Neural crest cell (in vitro differentiated cells): ENCODE measurements around the gene COL18A1. TPM values are rescaled to one million over a fixed set of nuclear protein-coding genes. Genes with fewer than 3 reads are reported as not detected.

ENCODE experiments used
- DNase-seq: peaks from one replicate; pipeline ENCODE4 v3.0.0; 2021; ENCODE audit warnings: low read depth, mixed read lengths, low spot score
- H3K27ac Mint-ChIP-seq: one replicate; pipeline ENCODE4 v1.8.0; 2021; ENCODE audit warnings: mild to moderate bottlenecking, mixed read lengths; ENCODE audit not compliant: unreplicated experiment
- H3K27me3 Mint-ChIP-seq: 2 replicates; pipeline ENCODE4 v1.8.0; 2021; ENCODE audit warnings: low read depth, mild to moderate bottlenecking, mixed read lengths
- H3K36me3 Mint-ChIP-seq: 2 replicates; pipeline ENCODE4 v1.8.0; 2021; ENCODE audit warnings: low read depth, mild to moderate bottlenecking, mixed read lengths
- H3K4me1 Mint-ChIP-seq: 2 replicates; pipeline ENCODE4 v1.8.0; 2021; ENCODE audit warnings: mixed read lengths
- H3K4me3 Mint-ChIP-seq: one replicate; pipeline ENCODE4 v1.8.0; 2021; ENCODE audit warnings: mild to moderate bottlenecking, mixed read lengths
- H3K9me3 Mint-ChIP-seq: 2 replicates; pipeline ENCODE4 v1.8.0; 2021; ENCODE audit warnings: mixed read lengths
- total RNA-seq: library from RNA; stranded (reverse); gene quantifications from 2 replicates; pipeline ENCODE4 v1.2.1, GENCODE V29; 2021
- TF ChIP-seq, protein P1 (sequence below): fragments of 200-600 bp; sonication (generic); conservative IDR thresholded peaks from 2 replicates; pipeline ENCODE4 v1.5.0; 2021; ENCODE audit warnings: antibody characterized with exemption, mild to moderate bottlenecking

Gene COL18A1
- total RNA-seq, 1 donor from 2014 or later, result 19.2 TPM

DNA sequence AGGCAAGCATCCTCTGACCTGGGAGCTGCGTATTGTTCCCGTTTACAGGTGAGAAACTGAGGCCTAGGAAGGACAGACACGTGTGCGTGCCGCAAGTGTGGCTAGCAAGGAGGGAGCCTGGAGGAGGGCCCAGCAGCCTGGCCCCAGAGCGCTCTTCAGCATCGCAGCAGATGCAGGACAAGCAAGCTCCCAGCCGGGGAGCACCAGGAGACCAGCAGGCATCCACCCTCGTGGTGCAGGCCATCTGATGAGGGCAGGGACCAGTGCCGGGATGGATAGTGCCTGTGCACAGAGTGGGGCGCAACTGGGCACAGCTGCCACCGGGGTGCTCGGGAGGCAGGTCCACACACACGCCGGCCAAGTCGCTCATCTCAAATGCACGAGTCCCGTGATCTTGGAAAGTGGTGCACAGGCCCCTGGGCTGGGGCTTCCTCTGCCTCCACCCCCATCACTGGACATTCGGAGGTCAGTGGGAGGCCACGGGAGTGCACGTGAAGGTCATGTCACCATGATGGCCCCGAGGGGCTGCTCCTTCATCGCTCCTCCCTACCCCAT, 55.1 kb downstream of the COL18A1 start:
- Mint-ChIP-seq H3K27ac (no peak overlapping the region), H3K9me3 (peaks cover 16% of the 10 kb centered on the region), H3K36me3 (peaks cover 10% of the 10 kb centered on the region), H3K4me3 (no peak overlapping the region), H3K4me1 (peaks cover 3% of the 10 kb centered on the region), H3K27me3 (peaks cover 9% of the 10 kb centered on the region)
- TF ChIP-seq, protein P1, sequence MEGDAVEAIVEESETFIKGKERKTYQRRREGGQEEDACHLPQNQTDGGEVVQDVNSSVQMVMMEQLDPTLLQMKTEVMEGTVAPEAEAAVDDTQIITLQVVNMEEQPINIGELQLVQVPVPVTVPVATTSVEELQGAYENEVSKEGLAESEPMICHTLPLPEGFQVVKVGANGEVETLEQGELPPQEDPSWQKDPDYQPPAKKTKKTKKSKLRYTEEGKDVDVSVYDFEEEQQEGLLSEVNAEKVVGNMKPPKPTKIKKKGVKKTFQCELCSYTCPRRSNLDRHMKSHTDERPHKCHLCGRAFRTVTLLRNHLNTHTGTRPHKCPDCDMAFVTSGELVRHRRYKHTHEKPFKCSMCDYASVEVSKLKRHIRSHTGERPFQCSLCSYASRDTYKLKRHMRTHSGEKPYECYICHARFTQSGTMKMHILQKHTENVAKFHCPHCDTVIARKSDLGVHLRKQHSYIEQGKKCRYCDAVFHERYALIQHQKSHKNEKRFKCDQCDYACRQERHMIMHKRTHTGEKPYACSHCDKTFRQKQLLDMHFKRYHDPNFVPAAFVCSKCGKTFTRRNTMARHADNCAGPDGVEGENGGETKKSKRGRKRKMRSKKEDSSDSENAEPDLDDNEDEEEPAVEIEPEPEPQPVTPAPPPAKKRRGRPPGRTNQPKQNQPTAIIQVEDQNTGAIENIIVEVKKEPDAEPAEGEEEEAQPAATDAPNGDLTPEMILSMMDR, result no peak
- DNase-seq, result no peak

DNA sequence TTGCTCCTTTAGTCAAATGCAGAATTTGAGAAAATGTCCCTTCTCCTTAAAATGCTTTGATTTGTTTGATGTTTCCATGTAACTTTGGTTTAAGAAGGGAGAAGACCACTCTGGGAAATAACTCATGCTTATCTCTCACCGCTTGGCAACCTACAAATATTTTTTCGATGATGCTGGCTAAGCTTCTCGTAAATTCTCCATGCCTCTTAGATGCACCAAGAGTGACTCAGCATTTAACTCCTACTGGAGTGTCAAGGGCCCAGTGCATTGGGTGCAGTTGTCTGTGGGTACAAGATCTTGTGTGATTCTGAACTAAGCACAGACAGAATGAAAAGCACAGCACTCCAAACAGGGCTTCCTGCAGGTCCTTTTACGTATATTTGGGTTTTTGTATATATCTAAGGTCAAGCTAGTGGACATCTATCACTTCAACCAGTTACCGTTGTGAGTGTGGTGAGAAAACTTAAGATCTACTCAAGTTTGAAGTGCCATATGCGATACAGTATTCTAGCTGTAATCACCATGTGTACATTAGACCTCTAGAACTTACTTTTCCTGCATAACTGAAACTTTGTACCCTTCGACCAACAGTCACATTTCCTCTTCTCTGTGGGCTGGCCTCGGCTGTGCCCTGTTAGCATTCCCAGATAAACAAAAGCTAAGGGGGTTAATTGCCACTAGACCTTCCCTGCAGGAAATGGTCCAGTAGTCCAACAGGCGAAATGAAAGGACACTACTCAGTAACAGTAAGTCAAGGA, 55.8 kb downstream of the COL18A1 start:
- TF ChIP-seq, protein P1, result no peak
- H3K27me3 Mint-ChIP-seq, result peaks cover 14% of the 10 kb centered on the region
- peaks cover 10% of the 10 kb centered on the region for H3K36me3 Mint-ChIP-seq
- no peak overlapping the region for H3K27ac Mint-ChIP-seq
- H3K9me3 Mint-ChIP-seq, result peaks cover 16% of the 10 kb centered on the region
- H3K4me1 Mint-ChIP-seq, result peaks cover 3% of the 10 kb centered on the region
- no peak for DNase-seq
- no peak overlapping the region for H3K4me3 Mint-ChIP-seq

DNA sequence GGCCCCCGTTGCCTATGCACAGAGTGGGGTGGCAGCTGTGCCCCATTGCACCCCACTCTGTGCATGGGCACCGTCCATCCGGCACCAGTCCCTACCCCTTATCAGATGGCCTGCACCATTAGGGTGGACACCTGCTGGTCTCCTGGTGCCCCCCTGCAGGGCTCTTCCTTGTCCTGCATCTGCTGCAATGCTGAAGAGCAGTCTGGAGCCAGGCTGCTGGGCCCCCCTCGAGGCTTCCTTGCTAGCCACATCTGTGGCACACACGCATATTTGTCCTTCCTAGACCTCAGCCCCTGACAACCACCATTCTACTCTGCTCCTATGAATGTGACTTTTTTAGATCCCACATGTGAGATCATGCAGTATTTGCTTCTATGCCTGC, 56.4 kb downstream of the COL18A1 start:
- H3K36me3 Mint-ChIP-seq, result peaks cover 10% of the 10 kb centered on the region
- no peak for DNase-seq
- H3K9me3 Mint-ChIP-seq, result peaks cover 16% of the 10 kb centered on the region
- H3K4me1 Mint-ChIP-seq, result peaks cover 3% of the 10 kb centered on the region
- TF ChIP-seq, protein P1, result no peak
- no peak overlapping the region for H3K27ac Mint-ChIP-seq
- peaks cover 14% of the 10 kb centered on the region for H3K27me3 Mint-ChIP-seq
- no peak overlapping the region for H3K4me3 Mint-ChIP-seq

DNA sequence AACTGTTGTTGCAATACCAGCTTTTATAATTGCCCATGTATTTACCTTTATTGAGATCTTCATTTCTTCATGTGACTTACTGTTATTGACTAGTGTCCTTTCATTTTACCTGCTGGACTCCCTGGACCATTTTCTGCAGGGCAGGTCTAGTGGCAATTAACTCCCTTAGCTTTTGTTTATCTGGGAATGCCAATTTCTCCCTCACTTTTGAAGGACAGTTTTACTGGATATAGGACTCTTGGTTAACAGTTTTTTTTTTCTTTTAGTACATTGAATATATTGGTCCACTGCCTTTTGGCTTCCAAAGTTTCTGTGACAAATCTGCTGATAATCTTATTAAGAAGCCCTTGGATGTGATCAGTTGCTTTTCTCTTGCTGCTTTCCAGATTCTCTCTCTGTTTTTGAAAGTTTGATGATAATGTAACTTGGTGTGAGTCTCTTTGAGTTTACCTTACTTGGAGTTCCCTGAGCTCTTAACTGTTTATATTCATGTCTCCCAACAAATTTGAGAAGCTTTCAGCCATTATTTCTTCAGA, 56.9 kb downstream of the COL18A1 start:
- Mint-ChIP-seq H3K27ac (no peak overlapping the region), H3K27me3 (peaks cover 14% of the 10 kb centered on the region), H3K36me3 (peaks cover 10% of the 10 kb centered on the region), H3K4me3 (no peak overlapping the region), H3K4me1 (peaks cover 3% of the 10 kb centered on the region), H3K9me3 (peaks cover 16% of the 10 kb centered on the region)
- TF ChIP-seq, protein P1, result no peak
- no peak for DNase-seq

DNA sequence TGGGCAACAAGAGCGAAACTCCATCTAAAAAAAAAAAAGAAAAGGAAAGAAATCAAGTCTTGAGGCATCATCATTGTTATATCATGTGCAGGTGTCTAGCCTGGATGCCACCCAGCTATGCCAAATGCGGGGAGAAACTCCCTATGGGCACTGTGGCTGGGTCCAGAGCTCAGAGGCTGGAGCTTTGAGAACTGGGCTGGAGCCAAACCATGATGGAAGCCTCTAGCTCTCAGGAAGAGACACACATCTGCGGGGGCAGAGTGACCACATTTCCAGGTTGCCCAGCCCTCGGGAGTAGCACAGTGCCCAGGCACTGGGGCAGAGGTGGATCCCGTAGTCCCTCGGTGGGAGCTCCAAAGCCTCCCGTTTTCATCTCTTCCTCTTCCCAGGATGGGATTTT, 58.9 kb downstream of the COL18A1 start:
- TF ChIP-seq, protein P1, result no peak

More for the DNA sequence above, 58.9 kb downstream of the COL18A1 start:
- Mint-ChIP-seq H3K4me1 (peaks cover 3% of the 10 kb centered on the region), H3K9me3 (peaks cover 16% of the 10 kb centered on the region), H3K27me3 (peaks cover 19% of the 10 kb centered on the region), H3K36me3 (peaks cover 10% of the 10 kb centered on the region), H3K27ac (no peak overlapping the region), H3K4me3 (no peak overlapping the region)
- no peak for DNase-seq
